Stimulated activated CD4-positive, alpha-beta T cell treated with anti-CD3 and anti-CD28 coated beads, Interleukin-2, amount 100 ng/mL, for 24 hours (primary cell): ENCODE data around the gene COMMD9.

ENCODE experiments used
- DNase-seq, 2 donors: peaks; one replicate each; pipeline ENCODE4 v3.0.0-alpha.2; 2020

Gene COMMD9

DNA sequence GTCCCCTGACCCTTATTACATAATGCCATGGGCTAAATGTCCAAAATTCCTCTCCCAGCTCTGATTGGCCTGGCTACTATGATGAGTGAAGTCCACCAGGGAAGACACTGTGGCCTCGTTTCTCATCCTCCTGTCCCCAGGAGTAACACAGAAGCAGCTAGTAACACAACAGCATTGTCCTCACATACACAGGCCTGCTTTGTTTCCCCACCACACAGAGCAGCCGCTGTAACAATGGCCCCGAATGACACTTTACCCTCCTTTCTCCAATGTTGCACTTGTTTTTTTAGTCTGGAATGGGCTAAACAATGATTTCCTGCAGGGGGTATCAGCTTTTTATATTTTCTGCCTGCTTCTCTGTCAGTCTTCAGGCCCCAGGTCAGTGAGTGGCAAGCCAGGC, 6.7 kb upstream of the COMMD9 start, which contains the start of gene PRR5L:
Gene PRR5L (plus strand): TSS at position 363 of the 400 bp plus-strand sequence. CDS start 104,834 bp downstream, outside the sequence.
- no peak for DNase-seq

DNA sequence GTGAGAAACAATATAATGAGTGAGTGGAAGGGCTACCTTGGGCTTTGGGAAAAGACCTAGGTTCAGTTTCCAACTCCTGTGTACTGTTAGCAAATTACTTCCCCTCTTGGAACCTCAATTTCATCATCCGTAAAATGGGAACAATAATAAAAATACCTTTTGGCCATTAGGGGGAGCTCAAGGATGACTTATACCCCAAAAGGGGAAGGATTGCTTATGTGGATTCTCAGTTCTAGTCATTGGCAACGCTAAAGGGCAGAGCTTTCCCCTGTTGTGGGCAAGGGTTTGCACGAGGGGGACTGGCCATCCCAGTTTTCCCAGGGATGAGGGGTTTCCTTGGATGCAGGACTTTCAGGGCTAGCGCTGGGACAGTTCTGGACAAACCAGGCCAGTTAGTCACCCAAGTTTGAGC, 3.1 kb upstream of the COMMD9 start:
- no peak for DNase-seq

DNA sequence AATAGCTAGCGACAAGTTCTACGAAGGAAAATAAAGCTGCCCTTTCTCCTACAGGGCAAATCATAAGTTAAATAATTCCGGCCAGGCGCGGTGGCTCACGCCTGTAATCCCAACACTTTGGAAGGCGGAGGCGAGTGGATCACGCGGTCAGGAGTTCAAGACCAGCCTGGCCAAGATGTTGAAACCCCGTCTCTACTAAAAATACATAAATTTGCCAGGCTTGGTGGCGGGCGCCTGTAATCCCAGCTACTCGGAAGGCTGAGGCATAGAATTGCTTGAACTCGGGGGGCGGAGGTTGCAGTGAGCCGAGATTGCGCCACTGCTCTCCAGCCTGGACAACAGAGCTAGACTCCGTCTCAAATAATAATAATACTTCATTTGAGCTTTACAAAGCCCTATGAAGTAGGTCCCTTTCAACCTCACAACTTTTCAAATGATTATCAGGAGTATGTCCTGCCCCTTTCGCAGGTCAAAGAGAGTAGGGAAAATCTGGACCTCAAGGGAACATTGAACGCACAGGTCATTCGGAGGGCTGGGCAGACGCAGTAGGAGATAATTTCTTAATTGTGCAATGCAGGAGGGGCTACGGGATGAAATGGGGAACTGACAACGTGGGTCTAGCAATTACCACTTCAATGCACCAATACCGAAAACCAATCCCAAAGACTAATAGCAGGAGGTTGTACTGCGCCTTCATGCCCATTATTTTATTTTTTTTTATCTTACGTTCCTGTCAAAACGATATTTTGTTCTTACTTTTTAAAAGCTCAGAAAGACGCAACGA, 590 bp downstream of the COMMD9 start:
- no peak for DNase-seq

DNA sequence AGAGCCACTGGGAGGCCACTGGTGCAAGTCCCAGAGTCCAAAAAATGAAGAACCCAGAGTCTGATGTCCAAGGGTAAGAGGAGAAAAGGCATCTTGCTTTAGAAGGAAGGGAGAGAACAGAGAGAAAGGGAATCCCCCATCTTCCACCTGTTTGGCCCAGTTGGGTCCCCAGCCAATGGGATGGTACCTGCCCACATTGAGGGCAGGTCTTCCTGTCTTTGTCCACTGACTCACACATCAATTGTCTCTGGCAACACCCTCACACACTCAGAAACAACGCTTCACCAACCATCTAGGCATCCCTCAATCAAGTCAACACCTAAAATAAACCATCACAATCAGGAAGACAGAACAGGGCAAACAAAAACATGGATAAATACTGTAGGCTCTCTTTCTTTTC, 6.3 kb downstream of the COMMD9 start:
- peak in 1 of 2 donors; percentile 6 for DNase-seq

DNA sequence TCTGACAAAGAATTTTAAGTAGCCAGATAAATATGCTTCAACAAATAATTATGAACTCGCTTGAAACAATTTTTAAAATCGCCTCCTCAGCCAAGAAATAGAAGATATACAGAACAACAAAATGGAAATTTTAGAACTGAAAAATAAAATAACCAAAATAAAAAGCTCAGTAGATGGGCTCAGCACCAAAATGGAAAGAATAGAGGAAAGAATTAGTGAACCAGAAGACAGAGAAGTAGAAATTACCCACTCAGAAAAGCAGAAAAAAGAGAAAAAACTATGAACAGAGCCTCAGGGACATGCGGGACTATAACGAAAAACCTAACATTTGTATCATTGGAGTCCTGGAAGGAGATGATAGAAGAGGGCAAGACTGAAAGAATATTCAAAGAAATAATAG, 7.4 kb downstream of the COMMD9 start:
- no peak for DNase-seq

DNA sequence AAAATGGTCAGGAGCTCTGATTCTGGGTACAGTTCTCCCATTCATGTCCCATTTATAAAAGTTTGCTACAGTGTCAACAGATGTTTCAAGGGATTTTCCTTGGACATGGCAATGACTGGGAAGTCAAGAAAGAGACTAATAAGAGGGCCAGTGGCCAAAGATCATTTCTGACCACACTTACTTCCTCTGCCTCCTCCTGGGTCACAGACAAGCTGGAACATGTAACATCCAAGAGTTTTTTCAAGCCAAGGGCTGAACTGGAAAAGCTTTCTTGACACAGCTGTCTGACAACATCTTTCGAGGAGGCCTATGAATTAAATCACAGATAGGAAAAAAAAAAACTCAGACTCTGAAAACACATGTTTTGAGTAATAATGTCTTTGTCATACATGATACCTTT, 8.7 kb downstream of the COMMD9 start:
- no peak for DNase-seq

DNA sequence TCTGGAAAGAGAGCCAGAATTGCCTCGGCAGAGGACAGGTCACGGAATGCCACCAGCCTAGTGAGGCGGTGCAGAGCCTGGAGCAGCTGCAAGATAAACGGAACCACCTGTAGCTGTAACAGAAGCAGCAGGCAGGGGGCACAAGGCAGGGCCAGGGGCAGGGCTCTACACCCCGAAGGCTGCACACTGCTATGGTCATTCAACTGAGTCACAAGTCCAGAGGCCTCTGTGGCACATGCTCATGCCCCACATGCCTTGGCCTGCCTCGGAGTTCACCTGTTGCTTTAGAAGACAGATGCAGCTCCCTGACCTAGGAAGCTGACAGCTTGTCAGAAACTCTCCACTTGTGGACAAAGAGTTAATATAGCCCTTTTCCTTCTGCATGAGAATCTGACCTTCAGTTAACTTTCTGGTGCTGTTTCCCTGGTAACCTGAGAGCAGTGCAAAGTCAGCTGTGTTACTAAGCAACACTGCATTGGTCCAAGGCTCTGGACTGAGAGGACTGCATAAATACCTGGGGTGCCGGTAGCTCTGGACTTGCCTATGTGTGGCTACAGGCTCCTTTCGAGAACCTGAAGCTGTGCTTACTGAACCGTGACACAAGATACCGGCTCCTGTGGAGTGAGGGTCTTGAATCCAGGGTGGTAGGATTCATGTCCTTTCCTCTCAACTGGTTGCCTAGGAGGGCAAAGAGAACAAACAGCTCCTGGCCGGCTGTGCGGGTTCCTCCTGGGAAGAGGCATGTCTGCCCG, 10.5 kb downstream of the COMMD9 start:
- no peak for DNase-seq

DNA sequence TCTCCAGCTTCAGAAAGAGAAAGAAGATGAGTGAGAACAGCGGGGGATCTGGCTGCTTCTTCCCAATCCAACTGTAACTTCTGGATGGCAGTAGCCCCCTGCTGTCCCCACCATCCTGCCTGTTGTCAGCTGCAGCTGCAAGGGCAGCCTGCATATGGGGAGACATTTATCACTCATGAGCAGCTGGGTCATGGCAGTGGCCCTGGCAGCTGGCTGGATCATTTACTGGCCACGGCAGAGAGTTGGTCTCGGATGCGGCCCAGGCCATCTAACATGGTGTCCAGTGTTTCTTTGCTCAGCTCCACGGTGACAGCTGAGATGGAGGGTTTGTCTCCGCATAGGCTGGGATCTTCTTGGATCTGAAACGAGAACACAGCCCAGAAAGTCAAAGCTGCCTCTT, 14.8 kb downstream of the COMMD9 start:
- no peak for DNase-seq

DNA sequence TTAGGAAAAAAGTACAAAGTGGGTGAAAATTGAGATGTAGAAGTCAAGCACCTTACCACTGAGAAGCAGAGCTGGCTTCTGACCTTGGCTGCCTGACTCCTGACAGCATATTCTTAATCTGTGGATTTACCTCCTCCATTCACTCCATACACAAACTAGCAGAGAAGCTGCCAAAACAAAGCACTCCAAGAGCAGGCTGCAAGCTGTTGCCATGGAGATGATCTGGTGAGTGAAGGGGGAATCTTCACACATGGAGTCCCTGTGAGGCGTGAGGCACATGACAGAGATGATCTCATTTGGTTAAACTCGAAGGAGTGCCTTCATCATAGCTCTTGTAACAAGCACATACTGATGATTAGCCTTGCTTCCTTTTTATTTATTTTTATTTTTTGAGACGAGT, 16.1 kb downstream of the COMMD9 start:
- peak in 1 of 2 donors; percentile 6 for DNase-seq

DNA sequence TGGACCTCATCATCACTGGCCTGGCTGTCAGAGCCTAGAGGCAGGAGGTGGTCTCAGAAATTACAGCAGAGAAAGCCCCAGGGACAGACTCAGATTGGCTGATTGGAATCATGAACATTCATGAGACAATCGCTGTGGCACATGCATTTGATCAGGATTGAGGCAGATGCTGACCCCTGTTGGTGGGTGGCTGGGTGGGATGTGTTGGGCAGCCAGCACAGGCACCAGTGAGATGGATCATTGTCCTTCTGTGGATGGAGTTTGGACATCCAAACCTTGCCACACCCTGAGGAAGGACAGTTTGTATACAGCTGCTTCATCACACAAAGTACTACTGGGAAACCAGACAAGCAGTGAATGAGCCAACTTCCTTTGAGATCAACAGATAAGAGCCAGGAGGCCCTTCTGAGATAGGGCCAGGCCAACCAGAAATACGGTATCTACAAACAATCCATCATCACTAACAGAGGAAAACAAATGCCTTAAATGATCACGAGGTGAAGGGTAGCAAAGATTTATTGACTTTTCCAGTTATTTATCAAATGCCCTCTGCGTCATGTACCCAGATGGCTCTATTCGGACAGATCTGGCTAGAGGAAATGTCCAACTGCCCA, 17.3 kb downstream of the COMMD9 start:
- DNase-seq = peak in 1 of 2 donors; percentile 1

DNA sequence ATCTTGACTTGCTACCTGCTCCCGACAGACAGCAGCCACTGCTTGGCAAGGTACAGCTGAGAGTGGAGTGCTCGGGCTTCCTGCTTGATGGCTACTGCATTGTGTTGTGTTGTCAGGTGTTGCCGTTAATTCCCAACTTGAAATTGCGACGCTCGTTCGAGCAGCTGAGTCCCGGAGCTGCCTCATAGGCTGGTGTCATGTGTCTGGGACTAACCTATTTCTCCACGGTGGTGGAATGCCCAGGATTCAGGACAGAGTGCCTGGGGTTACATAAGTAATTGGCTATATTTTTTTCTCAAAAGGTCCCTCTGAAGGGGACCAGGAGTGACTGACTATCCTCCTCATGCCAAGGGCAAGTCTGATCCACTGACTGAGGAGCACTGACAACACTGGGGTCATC, 18.5 kb downstream of the COMMD9 start:
- no peak for DNase-seq

DNA sequence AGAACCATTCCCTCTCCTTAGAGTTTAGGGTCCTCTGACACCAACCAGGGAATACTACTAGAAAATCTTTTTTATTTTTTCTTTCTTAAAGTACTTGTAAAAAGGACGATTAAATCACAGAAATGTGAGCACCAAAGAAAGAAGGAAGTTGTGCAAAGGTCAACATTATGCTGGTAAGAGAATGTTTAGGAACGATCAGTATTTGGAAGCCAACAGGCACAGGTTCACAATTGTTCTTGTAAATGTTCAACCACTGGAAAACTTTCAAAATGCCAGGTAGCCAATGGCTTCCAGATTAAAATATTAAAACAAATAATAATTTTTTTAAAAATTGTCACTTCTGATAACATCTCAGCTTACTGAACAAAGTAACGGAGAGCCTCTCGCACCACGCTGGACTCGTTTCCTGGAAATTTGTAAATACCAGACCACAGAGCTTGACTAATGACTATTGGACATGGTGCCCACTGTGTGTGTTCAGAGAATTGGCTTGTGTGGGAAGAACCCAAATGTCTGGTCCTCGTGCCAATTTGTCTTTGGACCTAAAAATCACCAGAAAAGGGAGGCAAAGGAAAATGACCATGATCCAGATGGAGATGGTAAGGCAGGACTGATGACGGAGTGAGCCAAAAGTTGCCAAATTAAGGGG, 20.8 kb downstream of the COMMD9 start:
- no peak for DNase-seq

DNA sequence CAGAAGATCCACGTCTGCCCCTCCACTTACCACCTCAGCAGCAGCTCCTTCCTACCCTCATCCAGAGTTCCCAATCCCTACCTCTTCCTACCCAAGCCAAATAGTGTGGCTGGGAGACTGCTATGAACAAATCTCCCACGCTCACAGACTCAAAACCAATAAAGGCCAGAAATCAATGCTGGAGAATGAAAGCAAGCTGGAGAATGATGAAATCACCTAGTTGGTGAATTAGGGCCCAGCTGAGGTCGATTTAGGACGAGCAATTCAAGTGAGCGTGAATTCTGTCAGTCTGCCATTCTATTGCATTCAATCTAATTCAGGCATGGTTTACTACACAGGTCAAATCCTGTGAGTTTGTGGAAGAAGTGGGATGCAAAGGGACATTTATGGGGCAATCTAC, 22.5 kb downstream of the COMMD9 start:
- peak in 1 of 2 donors; percentile 2 for DNase-seq

DNA sequence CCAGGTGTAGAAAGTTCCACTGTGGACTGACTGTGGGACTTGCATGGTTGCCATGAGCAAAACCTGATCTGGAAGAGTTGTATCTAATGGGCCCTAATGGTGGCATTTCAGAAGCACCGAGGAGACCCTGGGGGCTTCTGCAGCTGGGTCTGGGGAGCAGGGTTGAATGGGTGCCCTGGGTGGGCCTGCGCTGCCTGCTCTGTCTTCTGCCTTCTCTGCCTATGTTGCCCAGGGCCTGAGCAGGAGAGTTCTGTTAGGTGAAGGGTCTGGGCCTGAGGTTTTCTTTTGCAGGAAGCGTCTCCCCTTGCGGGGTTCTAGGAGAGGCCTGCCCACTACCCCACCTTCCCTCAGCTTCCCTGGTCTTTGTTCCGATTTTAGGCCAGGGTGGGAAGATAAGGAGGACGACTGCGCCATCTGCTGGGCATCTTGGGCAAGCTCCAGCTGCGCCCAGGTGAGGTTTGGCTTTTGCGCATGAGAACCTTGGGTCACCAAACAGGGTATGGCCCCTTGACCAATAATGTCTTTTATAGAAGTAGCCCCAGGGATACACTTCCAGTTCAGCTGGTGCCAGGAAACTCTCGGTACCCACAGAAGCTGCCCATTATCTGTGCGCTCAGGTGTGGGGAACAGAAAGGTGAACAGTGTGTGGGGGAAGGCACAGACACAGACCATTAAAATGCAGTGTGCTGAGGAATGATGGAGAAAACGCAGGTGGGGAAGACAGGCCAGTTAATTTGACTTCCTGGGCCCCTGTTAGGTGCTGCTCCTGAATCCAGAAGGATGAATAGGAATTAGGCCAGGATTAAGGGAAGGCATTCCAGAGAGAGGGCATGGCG, 23.2 kb downstream of the COMMD9 start:
- peak; percentile 69 for DNase-seq

DNA sequence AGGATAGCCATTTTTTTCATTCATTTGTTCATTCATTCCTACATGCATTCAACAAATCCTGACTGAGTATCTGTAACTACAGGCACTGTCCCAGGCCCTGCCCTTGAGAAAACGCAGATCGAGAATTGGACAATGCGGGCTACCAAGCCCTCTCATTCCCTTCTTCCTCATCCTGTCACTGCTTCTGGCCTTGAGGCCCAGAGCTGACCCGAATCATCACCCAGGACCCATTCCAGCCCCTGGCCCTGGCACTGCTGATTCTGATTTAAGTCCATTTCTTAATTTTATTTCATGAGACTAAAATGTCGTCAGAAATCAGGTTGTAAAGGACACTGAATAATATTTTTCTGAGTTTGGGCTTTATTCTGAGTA, 24.3 kb downstream of the COMMD9 start:
- DNase-seq = no peak

DNA sequence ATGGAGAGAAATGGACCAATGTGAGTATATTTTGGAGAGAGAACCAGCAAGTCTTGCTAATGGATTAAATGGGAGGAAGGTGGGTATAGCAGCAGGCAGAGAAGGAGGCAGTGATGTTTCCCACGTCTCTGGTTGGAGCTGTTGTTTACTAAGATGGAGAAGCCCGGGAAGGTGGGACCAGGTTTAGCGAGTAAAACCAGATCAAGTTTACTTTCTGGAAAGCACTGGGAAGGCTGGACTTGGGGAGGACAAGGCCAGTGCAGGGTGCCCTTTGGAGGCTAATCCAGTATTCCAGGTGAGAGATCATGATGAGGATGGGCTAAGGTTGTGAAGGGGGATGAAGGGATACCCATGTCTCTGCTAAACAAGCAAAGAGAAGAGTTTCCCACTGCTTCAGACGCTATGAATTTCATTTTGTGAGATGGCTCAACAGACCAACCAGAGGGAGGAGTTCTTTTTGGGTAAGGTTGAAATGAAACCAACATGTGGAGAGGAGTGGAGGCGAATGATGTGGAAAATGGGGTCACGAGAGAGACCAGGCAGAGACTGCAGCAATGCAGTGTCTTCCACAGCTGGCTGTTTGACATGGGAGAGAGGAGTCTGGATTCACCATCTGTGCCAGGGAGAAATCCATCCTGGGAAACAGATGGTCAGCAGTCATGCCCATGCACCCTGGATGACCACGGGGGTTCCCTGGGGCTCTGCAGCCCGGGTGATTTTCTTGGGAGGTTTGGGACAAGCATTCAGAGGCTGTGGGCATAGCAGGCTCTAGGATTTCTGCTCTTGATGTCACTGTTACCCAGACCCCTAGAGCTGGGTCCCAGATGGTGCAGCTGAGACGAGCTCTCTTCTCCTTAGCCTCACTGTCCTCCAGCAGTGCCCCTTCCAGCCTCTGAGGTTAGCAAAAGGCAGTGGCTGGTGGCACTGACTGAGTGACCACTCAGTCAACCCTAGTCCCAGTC, 24.9 kb downstream of the COMMD9 start:
- DNase-seq = peak in 1 of 2 donors; percentile 4

DNA sequence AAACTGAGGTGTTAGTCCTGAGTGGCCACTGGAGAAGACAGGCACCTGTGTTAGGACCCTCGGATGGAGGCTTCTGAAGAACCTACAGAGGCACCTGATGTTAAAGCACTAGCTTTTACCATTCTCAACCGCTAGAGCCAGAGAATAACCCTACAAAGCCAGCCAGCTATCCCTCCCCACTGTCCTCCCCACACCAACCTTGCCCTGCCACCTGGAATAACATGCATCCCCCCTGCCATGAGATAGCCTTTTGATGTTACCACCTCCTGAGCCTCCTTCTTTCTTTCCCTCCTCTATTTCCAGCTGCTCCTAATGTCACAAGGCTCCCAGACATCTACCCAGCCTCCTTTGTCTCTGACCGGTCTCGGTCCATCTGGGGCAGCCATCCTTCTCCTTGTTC, 28.1 kb downstream of the COMMD9 start:
- DNase-seq = no peak

DNA sequence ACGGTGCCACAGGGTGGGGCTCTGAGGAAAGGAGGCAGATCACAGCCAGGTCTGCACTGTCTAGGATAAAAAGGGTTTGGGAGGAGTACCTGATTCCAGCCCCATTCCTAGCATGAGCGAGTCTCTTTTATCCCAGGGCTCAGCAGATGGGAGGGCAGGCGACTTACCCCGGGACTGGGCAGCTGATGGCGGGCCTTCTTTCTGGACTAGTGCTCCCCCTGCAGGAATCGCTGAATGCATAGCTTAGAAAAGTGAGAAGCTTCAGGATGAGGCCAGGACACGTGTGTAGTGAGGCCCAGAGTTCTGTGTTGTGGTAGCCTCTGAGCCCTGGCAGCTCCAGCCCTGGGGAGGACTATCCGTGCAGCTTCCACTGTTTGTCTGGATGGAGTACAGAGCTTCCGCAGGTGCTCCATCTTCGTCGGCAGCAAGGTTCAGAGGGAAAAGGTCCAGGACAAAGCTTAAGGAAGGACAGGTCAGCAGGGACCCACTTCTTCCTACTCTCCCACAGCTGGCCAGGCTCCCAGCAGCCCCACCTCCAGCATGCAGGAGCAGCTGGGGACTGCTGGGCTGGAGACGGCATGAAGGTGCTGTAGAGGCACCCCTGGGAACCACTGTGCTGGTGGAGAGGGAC, 30.4 kb downstream of the COMMD9 start:
- DNase-seq = peak; percentile 19 to 21

DNA sequence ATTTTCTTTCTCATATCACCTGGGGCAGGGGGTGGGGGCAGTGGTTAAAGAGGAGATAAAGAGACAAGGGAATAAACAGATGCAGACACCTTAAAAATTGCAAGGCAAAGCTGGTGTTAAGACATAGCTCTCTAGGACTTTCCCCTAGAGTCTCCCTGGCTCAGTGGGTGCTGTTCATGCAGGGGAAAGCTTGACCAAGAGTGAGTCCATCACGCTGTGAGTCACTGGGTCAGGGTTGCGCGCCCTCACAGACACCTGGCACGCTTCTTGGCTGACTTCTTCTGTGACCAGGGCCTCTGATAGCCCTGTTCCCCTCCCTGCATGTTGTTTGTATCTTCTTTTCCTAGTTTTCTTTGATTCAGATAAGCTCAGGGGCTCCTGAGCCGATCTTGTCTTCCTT, 31.9 kb downstream of the COMMD9 start:
- no peak for DNase-seq

DNA sequence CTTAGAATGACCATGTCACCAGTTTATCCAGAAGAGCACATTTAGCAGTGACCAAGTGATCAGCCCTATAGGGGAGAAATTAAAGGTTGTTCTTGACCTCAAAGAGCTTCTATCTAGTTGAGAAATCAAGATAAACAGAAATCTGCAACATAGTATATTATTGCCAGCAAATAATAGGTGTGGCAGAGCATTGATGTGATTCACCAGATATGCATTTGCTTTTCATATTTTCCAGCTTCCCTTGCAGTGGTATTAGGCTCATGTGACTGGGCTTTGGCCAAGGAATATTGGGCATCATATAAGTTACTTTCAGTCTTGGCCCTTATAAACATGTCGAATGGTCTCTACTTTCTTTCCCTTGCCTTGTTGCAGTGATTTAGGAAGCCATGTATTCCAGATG, 34.5 kb downstream of the COMMD9 start:
- DNase-seq = no peak

DNA sequence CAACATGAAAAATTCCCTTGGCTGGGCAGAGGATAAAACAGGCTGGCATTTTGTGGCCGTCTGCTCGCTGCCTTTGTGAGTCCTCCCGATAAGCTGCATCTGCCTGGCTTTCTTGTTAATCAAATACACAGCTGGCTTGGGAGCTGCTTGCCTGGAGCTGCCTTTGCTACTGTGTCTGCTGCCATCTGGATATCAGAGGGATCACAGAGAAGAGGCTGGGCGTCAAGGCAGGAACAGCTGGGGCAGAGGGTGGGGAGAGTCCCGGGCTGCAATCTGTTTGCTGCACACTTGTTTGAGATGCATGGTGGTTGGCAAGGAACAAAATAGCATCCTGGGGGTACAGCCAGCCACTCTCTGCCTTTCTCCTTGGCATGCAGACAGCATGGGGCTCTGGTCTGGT, 36.0 kb downstream of the COMMD9 start:
- DNase-seq = no peak
